Body of pancreas (tissue), 4 donors: Measurements from ENCODE around the gene AFF3. TPM values are rescaled to one million over a fixed set of nuclear protein-coding genes. Genes with fewer than 3 reads are reported as not detected.

ENCODE experiments used
- ATAC-seq: fragments of 150-250 bp; one replicate; pipeline ENCODE4 v1.9.1; 2016
- DNase-seq, 4 donors: peaks; one replicate each; pipeline ENCODE4 v3.0.0-alpha.2; 2019
- H3K27ac ChIP-seq, 4 donors: fragments of 200-600 bp; sonication (generic); 1 replicate in 3 of 4; 2 replicates in 1 of 4; pipeline versions ENCODE4 v1.5.1 to v1.6.1; 2016 to 2019; ENCODE audit warnings: mild to moderate bottlenecking in 1 of 4, mixed read lengths in 1 of 4, moderate library complexity in 1 of 4
- H3K27me3 ChIP-seq, 2 donors: fragments of 200-600 bp; sonication (generic); one replicate each; pipeline ENCODE4 v1.6.0; 2016; ENCODE audit warnings: mild to moderate bottlenecking in 1 of 2
- H3K36me3 ChIP-seq, 2 donors: fragments of 200-600 bp; sonication (generic); replicated peaks in 1 of 2; 2 replicates each; pipeline ENCODE4 v1.5.1; 2016; ENCODE audit warnings: low read depth in 2 of 2; ENCODE audit not compliant: insufficient read depth in 1 of 2
- H3K4me1 ChIP-seq: fragments of 200-600 bp; sonication (generic); one replicate; pipeline ENCODE4 v1.6.0; 2016
- H3K4me3 ChIP-seq, 2 donors: fragments of 200-600 bp; sonication (generic); 1 replicate in 1 of 2; 2 replicates in 1 of 2; pipeline ENCODE4 v1.5.1; 2016 to 2019
- H3K9me3 ChIP-seq, 3 donors: fragments of 200-600 bp; sonication (generic); 1 replicate in 2 of 3; 2 replicates in 1 of 3; pipeline ENCODE4 v1.5.1; 2016
- POLR2A ChIP-seq, 3 donors: fragments of 450-650 bp; IDR thresholded peaks; one replicate each; pipeline ENCODE4 v1.6.1; 2016; ENCODE audit warnings: antibody characterized with exemption in 3 of 3, mild to moderate bottlenecking in 2 of 3
- WGBS, 2 donors: methylation state at CpG; one replicate each; pipeline ENCODE4 v1.1.5; 2017; 5-methylcytosine and 5-hydroxymethylcytosine counted together
- intact Hi-C: fragments of 100-400 bp; cut with DNase I; formaldehyde crosslinking; loops from one replicate; pipeline ENCODE4 v1.15.1; 2023
- total RNA-seq, 2 donors: library from RNA; depleted of rRNA; stranded (reverse); fragments of >200 nt; gene quantifications; one replicate each; pipeline ENCODE4 v1.1.0, GENCODE V29; 2016
- TF ChIP-seq, protein P1 (sequence below), 7 experiments: fragments of 450-650 bp in 4 of 7; fragments of 200-600 bp in 3 of 7; sonication (generic) in 3 of 7; IDR thresholded peaks; one replicate each; pipeline ENCODE4 v1.5.1; 2016 to 2019; ENCODE audit warnings: antibody characterized with exemption in 7 of 7

Gene AFF3
- total RNA-seq, 2 donors from 2014 or later, result 0.52 to 0.99 TPM

DNA sequence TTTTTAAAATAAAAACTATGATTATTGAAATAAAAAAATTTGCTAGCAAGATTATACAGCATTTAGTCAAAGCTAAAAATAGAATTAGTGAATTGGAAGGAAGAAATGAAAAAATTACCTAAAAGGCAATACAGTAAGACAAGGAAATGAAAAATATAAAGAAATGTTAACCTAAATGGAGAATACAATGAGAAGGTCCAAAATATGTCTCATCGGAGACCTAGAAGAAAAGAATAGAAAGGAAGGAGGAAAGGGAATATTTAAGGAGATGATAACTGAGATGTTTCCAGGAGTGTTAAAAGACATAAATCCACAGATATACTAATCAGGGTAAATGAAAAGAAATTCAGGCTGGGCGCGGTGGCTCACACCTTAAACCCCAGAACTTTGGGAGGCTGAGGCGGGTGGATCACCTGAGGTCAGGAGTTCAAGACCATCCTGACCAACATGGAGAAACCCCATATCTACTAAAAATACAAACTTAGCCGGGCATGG, 78.9 kb downstream of the AFF3 start:
- ATAC-seq (no peak), DNase-seq (no peak)
- H3K9me3 ChIP-seq, result no peaks in the 10 kb centered on the region
- TF ChIP-seq POLR2A (IDR thresholded peaks at IDR 0.05), result no peak
- TF ChIP-seq, protein P1, sequence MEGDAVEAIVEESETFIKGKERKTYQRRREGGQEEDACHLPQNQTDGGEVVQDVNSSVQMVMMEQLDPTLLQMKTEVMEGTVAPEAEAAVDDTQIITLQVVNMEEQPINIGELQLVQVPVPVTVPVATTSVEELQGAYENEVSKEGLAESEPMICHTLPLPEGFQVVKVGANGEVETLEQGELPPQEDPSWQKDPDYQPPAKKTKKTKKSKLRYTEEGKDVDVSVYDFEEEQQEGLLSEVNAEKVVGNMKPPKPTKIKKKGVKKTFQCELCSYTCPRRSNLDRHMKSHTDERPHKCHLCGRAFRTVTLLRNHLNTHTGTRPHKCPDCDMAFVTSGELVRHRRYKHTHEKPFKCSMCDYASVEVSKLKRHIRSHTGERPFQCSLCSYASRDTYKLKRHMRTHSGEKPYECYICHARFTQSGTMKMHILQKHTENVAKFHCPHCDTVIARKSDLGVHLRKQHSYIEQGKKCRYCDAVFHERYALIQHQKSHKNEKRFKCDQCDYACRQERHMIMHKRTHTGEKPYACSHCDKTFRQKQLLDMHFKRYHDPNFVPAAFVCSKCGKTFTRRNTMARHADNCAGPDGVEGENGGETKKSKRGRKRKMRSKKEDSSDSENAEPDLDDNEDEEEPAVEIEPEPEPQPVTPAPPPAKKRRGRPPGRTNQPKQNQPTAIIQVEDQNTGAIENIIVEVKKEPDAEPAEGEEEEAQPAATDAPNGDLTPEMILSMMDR (IDR thresholded peaks at IDR 0.05), result no peak
- peaks cover 28% of the 10 kb centered on the region for H3K4me1 ChIP-seq
- H3K4me3 ChIP-seq, result no peak overlapping the region
- 81 to 96% methylated on average over 4 to 5 of the region's 5 CpGs for WGBS, 2 donors
- no peaks in the 10 kb centered on the region for H3K27me3 ChIP-seq
- no peaks in the 10 kb centered on the region for H3K36me3 ChIP-seq
- intact Hi-C loops, result no loop called here
- H3K27ac ChIP-seq, result no peak overlapping the region

DNA sequence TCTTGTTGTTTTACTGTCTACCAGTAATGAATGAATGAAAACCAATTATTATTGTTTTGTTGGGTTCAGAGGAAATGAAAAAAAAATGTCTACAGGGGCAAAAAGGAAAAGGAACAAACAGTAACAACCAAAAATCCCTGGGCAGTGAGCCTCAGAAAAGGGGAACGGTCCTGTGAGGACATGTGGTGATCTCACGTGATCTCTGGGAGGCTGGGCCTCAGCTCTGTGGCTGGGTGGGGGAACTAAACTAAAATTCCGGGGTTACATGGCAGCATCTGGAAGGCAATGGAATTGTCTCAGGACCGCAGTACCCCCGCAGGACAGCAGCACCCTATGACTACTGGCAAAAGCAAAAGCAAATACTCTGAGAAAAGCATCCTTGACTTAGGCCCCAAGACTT, 80.1 kb downstream of the AFF3 start:
- 85 to 97% methylated on average over 5 of the region's 5 CpGs for WGBS, 2 donors
- no peaks in the 10 kb centered on the region for H3K27me3 ChIP-seq
- no peak for TF ChIP-seq POLR2A (IDR thresholded peaks at IDR 0.05)
- TF ChIP-seq, protein P1 (IDR thresholded peaks at IDR 0.05), result no peak
- peaks cover 18% of the 10 kb centered on the region for H3K4me1 ChIP-seq
- no peak overlapping the region for H3K4me3 ChIP-seq
- no peak for DNase-seq
- intact Hi-C loops, result no loop called here
- no peak for ATAC-seq
- H3K27ac ChIP-seq, result no peak overlapping the region
- H3K36me3 ChIP-seq, result no peaks in the 10 kb centered on the region
- H3K9me3 ChIP-seq, result no peaks in the 10 kb centered on the region

DNA sequence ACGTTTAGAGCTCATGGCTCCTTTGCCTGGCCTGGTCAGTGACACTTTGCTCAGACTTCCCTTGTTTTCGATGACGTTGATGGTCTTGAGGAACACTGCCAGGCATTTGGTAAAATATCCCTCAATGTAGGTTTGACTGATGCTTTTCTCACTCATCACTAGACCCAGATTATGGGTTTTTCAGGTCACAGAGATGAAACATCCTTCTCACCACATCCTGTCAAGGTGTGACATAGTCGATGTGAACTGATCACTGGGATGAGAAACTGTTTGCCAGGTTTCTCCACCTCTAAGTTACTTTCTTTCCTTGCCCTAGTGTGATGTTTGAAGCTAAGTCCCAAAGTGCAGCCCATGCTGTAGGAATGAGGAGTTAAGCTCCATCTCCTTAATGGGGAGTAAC, 81.5 kb downstream of the AFF3 start:
- Histone ChIP-seq H3K4me1 (peaks cover 3% of the 10 kb centered on the region), H3K27me3 (no peaks in the 10 kb centered on the region), H3K36me3 (no peaks in the 10 kb centered on the region), H3K4me3 (no peak overlapping the region), H3K9me3 (no peaks in the 10 kb centered on the region), H3K27ac (no peak overlapping the region)
- TF ChIP-seq, protein P1 (IDR thresholded peaks at IDR 0.05), result no peak
- no peak for TF ChIP-seq POLR2A (IDR thresholded peaks at IDR 0.05)
- ATAC-seq, result no peak
- intact Hi-C loops, result no loop called here
- no peak for DNase-seq
- 81% methylated on average over 4 of the region's 4 CpGs for WGBS, 2 donors

DNA sequence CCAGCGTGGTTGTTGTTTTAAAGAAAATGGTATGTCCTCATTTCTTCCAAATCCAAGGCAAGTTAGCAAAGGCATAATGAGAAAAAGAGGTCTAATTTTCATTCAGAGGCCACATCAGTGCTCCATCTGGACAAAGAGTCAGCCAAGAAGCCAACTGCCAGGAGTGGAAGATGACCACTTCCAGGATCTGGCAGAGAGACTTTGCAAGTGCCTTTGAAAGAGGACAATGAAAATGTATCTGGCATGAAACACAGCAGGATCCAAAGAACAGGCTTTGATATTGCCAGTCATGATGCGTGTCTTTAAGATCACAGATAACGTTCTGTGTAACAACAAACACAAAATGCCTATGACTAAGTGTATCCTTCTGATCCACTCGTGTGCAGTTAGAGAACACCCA, 82.8 kb downstream of the AFF3 start:
- Histone ChIP-seq H3K36me3 (no peaks in the 10 kb centered on the region), H3K9me3 (no peaks in the 10 kb centered on the region), H3K27ac (no peak overlapping the region), H3K27me3 (no peaks in the 10 kb centered on the region), H3K4me1 (no peaks in the 10 kb centered on the region), H3K4me3 (no peak overlapping the region)
- no peak for DNase-seq
- no peak for ATAC-seq
- 70 to 74% methylated on average over 4 of the region's 4 CpGs for WGBS, 2 donors
- no peak for TF ChIP-seq POLR2A (IDR thresholded peaks at IDR 0.05)
- TF ChIP-seq, protein P1 (IDR thresholded peaks at IDR 0.05), result no peak
- intact Hi-C loops, result no loop called here

DNA sequence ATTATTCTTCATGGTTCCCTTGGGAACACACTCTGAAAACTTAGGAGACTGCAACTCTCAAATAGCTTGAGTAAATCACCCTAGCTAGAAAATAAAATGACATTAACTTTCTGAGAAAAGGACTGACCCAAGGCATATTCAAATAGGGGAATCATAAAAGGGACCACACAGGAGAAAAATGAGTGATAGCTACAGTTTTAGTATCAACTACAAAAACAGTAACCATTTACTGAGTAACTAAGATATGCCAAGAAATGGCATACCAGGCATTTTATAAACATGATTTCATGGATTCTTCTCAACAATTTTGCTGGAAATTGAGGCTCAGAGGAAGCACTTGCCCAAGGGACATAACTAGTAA, 84.5 kb downstream of the AFF3 start:
- no peak for ATAC-seq

More for the DNA sequence above, 84.5 kb downstream of the AFF3 start:
- Histone ChIP-seq H3K36me3 (no peaks in the 10 kb centered on the region), H3K27ac (no peak overlapping the region), H3K4me1 (no peaks in the 10 kb centered on the region), H3K27me3 (no peaks in the 10 kb centered on the region), H3K4me3 (no peak overlapping the region), H3K9me3 (no peaks in the 10 kb centered on the region)
- no peak for TF ChIP-seq POLR2A (IDR thresholded peaks at IDR 0.05)
- TF ChIP-seq, protein P1 (IDR thresholded peaks at IDR 0.05), result no peak
- intact Hi-C loops, result no loop called here
- DNase-seq, result no peak
